GM19043 (cell line): ENCODE results near the gene EOLA1.
"Not testable (repeated sequence)": the region's sequence is repeated elsewhere in the genome, so short reads cannot be mapped to it uniquely, and the experiment has no call there.

Source experiments
- ATAC-seq: cut with Tn5 transposase; IDR thresholded peaks from one replicate; pipeline ENCODE4 v1.9.1; 2021; ENCODE audit warnings: low read depth; ENCODE audit not compliant: unreplicated experiment

EOLA1 gene

DNA sequence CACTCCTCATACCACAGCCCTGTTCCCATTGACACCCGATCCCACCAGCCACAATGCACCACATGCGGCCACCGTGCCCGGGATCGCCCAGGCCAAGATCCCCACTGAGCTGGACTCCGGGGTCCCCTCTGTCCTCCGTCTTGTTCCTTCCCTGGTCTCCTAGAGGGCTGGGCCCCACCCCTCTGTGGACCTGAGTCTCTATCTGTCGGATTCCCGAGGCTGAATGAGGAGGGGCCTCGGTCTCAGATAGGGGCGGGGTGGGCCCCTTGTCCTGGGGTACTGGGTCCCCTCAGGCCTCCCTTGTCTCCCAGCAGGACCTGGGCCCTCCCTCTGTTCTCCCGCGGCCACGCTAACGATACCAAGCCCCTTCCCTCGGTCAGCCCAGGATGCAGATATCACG lies 44.8 kb downstream of the EOLA1 start:
- not testable (repeated sequence) for ATAC-seq

DNA sequence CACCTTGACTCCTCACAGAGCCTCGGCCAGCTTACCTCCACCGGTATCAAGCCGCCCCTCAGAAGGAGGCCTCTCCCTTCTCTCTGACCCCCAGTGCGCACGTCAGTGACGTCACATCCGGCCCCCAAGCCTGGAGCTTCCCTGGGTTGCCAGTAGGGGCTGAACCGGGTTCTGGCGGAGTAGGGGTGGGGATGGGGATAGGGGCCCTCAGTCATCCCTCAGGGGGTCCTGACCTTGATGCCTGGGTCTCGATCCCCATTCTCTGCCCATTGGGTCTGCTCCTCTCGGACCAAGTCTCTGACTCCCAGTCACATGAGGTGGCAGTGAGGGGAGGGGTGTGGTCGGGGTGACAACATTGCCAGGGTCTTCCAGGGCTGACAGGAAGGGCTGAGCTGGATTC lies 46.5 kb downstream of the EOLA1 start, which contains the start of gene MAGEA9B:
Gene MAGEA9B, minus strand, starts transcription at position 101 of the 400 bp plus-strand sequence. CDS start 4,280 bp downstream, outside the sequence.
- ATAC-seq: not testable (repeated sequence)

DNA sequence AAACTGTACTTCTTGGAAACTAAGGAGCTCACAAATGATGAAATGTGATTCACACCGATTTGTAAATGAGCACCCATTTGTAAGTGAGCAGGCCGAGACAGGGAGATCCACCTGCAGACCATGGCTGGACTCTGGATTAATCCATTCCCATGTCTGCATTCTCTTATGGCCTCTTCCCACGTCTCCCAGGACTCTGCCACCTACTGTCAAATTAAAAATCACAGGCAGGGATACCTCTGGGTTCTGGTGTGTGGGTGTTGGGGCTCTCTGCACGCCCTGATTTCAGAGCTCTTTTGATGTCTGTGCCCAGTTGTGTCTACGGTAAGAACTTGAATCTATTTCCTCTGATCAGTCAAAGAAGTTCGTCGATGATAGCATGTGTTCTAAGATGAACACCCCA lies 50.2 kb downstream of the EOLA1 start:
- not testable (repeated sequence) for ATAC-seq

DNA sequence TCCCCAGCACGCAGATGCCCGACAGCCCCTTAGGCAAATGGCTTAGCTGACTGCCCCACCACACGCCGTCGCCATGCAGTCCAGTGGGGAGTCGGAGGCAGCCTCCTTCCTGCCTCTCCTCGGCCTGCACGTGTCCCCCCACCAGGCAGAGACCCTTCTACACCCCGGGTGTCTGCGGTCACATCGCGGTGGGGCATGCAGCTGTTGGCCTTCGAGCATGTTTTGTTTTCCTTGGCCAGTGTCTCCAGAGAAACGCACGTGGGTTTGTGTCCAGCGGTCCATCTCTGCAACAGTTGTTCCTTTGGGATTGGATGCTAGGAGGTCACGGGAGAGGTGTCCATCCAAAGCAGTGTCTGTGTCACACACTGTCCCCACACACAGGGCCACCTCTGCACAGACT lies 54.4 kb downstream of the EOLA1 start, which contains the start of gene HSFX2:
Gene HSFX2, minus strand, starts transcription at position 101 of the 400 bp plus-strand sequence. CDS start 614 bp downstream, outside the sequence.
- ATAC-seq: not testable (repeated sequence)

DNA sequence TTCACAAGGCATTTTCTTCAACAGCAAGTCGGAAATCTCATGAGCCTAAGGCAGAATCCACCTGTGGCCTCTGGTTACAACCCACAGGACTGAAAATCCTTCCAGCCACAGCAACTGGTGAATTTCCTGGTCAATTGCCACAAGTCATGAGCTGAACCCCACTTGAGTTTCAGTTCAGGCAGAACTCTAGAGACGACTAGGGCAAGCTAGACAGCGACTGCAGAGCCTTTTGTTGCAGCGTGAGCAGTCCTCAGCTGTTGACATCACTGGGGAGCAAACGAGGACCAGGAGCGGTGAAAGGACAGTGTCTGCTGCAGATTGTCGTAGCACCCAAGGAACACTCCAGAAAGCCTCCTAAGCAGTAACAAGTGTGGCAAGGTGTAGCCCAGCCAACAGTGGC lies 55.1 kb downstream of the EOLA1 start:
- not testable (repeated sequence) for ATAC-seq
